Measurements from ENCODE around the gene CST5.

- TF ChIP-seq, protein P1, sequence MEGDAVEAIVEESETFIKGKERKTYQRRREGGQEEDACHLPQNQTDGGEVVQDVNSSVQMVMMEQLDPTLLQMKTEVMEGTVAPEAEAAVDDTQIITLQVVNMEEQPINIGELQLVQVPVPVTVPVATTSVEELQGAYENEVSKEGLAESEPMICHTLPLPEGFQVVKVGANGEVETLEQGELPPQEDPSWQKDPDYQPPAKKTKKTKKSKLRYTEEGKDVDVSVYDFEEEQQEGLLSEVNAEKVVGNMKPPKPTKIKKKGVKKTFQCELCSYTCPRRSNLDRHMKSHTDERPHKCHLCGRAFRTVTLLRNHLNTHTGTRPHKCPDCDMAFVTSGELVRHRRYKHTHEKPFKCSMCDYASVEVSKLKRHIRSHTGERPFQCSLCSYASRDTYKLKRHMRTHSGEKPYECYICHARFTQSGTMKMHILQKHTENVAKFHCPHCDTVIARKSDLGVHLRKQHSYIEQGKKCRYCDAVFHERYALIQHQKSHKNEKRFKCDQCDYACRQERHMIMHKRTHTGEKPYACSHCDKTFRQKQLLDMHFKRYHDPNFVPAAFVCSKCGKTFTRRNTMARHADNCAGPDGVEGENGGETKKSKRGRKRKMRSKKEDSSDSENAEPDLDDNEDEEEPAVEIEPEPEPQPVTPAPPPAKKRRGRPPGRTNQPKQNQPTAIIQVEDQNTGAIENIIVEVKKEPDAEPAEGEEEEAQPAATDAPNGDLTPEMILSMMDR (IDR thresholded peaks at IDR 0.05), result no peak
- TF ChIP-seq POLR2A (IDR thresholded peaks at IDR 0.05), result no peak
Measured at GRCh38 chr20:23926526-23926880, 47.0 kb upstream of the CST5 start.
